Trophoblast cell (in vitro differentiated cells and primary cell): ENCODE results near the gene NET1.

Experiments used
- DNase-seq, 2 donors: peaks; one replicate each; pipeline ENCODE4 v3.0.0-alpha.2; 2016
- H2AFZ ChIP-seq: 2 replicates; pipeline ENCODE4 v1.6.1; 2013; ENCODE audit warnings: low read length, moderate library complexity, mild to moderate bottlenecking; ENCODE audit not compliant: insufficient read depth, poor library complexity
- H2AK5ac ChIP-seq: 2 replicates; pipeline ENCODE4 v1.6.1; 2013; ENCODE audit warnings: mild to moderate bottlenecking, low read length
- H2BK120ac ChIP-seq: 2 replicates; pipeline ENCODE4 v1.6.1; 2013; ENCODE audit warnings: low read length, mild to moderate bottlenecking, moderate library complexity; ENCODE audit not compliant: insufficient read depth, poor library complexity
- H2BK12ac ChIP-seq: 2 replicates; pipeline ENCODE4 v1.6.1; 2013; ENCODE audit warnings: mild to moderate bottlenecking, low read length, moderate library complexity
- H2BK5ac ChIP-seq: 2 replicates; pipeline ENCODE4 v1.6.1; 2013; ENCODE audit warnings: low read length, low read depth, moderate library complexity, mild to moderate bottlenecking; ENCODE audit not compliant: poor library complexity
- H3K14ac ChIP-seq: 2 replicates; pipeline ENCODE4 v1.6.1; 2013; ENCODE audit warnings: mild to moderate bottlenecking, low read length
- H3K18ac ChIP-seq: 2 replicates; pipeline ENCODE4 v1.6.1; 2013; ENCODE audit warnings: mild to moderate bottlenecking, low read length
- H3K23ac ChIP-seq: 2 replicates; pipeline ENCODE4 v1.6.1; 2013; ENCODE audit warnings: low read length
- H3K27ac ChIP-seq: 2 replicates; pipeline ENCODE4 v1.5.1; 2013; ENCODE audit warnings: low read depth, mild to moderate bottlenecking, inconsistent platforms, low read length, moderate library complexity
- H3K27me3 ChIP-seq: 2 replicates; pipeline ENCODE4 v1.6.1; 2013; ENCODE audit warnings: inconsistent platforms, mild to moderate bottlenecking, low read length, moderate library complexity; ENCODE audit not compliant: insufficient read depth
- H3K36me3 ChIP-seq, 2 experiments: 1 replicate in 1 of 2; 2 replicates in 1 of 2; pipeline ENCODE4 v1.6.1; 2013; ENCODE audit warnings: low read length in 2 of 2, mild to moderate bottlenecking in 2 of 2, moderate library complexity in 1 of 2; ENCODE audit not compliant: insufficient read depth in 2 of 2, control insufficient read depth in 1 of 2
- H3K4ac ChIP-seq: 2 replicates; pipeline ENCODE4 v1.6.1; 2013; ENCODE audit warnings: low read depth, mild to moderate bottlenecking, low read length, moderate library complexity
- H3K4me1 ChIP-seq, 2 experiments: 1 replicate in 1 of 2; 2 replicates in 1 of 2; pipeline ENCODE4 v1.6.1; 2013; ENCODE audit warnings: low read length in 2 of 2, mild to moderate bottlenecking in 2 of 2, moderate library complexity in 1 of 2; ENCODE audit not compliant: insufficient read depth in 2 of 2, control insufficient read depth in 1 of 2
- H3K4me2 ChIP-seq: 2 replicates; pipeline ENCODE4 v1.6.1; 2013; ENCODE audit warnings: inconsistent platforms, mild to moderate bottlenecking, low read length, moderate library complexity
- H3K4me3 ChIP-seq: 2 replicates; pipeline ENCODE4 v1.5.1; 2013; ENCODE audit warnings: mild to moderate bottlenecking, low read depth, low read length, inconsistent platforms
- H3K79me1 ChIP-seq: one replicate; pipeline ENCODE4 v1.6.1; 2013; ENCODE audit warnings: low read length
- H3K79me2 ChIP-seq: 2 replicates; pipeline ENCODE4 v1.6.1; 2013; ENCODE audit warnings: low read length, mild to moderate bottlenecking; ENCODE audit not compliant: control insufficient read depth, insufficient read depth, poor library complexity
- H3K9ac ChIP-seq: 2 replicates; pipeline ENCODE4 v1.6.1; 2013; ENCODE audit warnings: mild to moderate bottlenecking, low read length
- H3K9me3 ChIP-seq: 2 replicates; pipeline ENCODE4 v1.6.1; 2013; ENCODE audit warnings: low read depth, mild to moderate bottlenecking, control low read depth, inconsistent platforms, low read length; ENCODE audit not compliant: insufficient read depth
- H4K12ac ChIP-seq: 2 replicates; pipeline ENCODE4 v1.6.1; 2013; ENCODE audit warnings: low read depth, mild to moderate bottlenecking, low read length, moderate library complexity
- H4K8ac ChIP-seq: 2 replicates; pipeline ENCODE4 v1.6.1; 2013; ENCODE audit warnings: low read depth, mild to moderate bottlenecking, low read length, moderate library complexity
- H4K91ac ChIP-seq: one replicate; pipeline ENCODE4 v1.6.1; 2013; ENCODE audit warnings: low read depth, mild to moderate bottlenecking, low read length, moderate library complexity
- WGBS: extraction: QIAGEN DNeasy Blood & Tissue Kit; methylation state at CpG from one replicate; pipeline ENCODE4 v1.1.7; 2013; ENCODE audit warnings: missing lambda C conversion rate; ENCODE audit not compliant: insufficient read length, insufficient coverage; ENCODE audit errors: extremely low coverage; 5-methylcytosine and 5-hydroxymethylcytosine counted together

Gene NET1

GRCh38 chr10:5365928-5366327 lies 46.4 kb upstream of the NET1 start:
- Histone ChIP-seq H3K4me3 (no peak overlapping the region), H3K36me3 (no peaks in the 10 kb centered on the region), H3K27me3 (no peaks in the 10 kb centered on the region), H4K91ac (no peak overlapping the region), H3K27ac (no peak overlapping the region), H3K4me2 (no peak overlapping the region), H2BK5ac (no peak overlapping the region), H3K9me3 (no peaks in the 10 kb centered on the region), H3K14ac (no peak overlapping the region), H3K79me1 (no peaks in the 10 kb centered on the region), H3K18ac (no peak overlapping the region), H4K12ac (no peak overlapping the region), H3K23ac (no peak overlapping the region), H3K4ac (no peak overlapping the region), H2AK5ac (no peak overlapping the region), H2BK120ac (no peak overlapping the region), H2AFZ (no peak overlapping the region), H3K4me1 (no peaks in the 10 kb centered on the region), H4K8ac (no peak overlapping the region), H2BK12ac (no peak overlapping the region), H3K9ac (no peak overlapping the region), H3K79me2 (no peaks in the 10 kb centered on the region)
- DNase-seq, result no peak
- no CpG with 5 or more reads among the region's 5 CpGs for WGBS

GRCh38 chr10:5369362-5370158 lies 42.8 kb upstream of the NET1 start:
- H3K79me1 ChIP-seq, result no peaks in the 10 kb centered on the region
- H4K8ac ChIP-seq, result no peak overlapping the region
- no peak overlapping the region for H2BK120ac ChIP-seq
- no peak overlapping the region for H2AFZ ChIP-seq
- no peak overlapping the region for H2AK5ac ChIP-seq
- no peaks in the 10 kb centered on the region for H3K36me3 ChIP-seq
- no peak overlapping the region for H4K12ac ChIP-seq
- H3K9me3 ChIP-seq, result peaks cover 4% of the 10 kb centered on the region
- WGBS, result 90% methylated on average over 2 of the region's 16 CpGs
- no peak overlapping the region for H2BK5ac ChIP-seq
- H3K14ac ChIP-seq, result no peak overlapping the region
- no peaks in the 10 kb centered on the region for H3K27me3 ChIP-seq
- H3K4me2 ChIP-seq, result no peak overlapping the region
- H3K4ac ChIP-seq, result no peak overlapping the region
- no peak overlapping the region for H3K27ac ChIP-seq
- H2BK12ac ChIP-seq, result no peak overlapping the region
- no peak overlapping the region for H4K91ac ChIP-seq
- no peak overlapping the region for H3K4me3 ChIP-seq
- H3K18ac ChIP-seq, result no peak overlapping the region
- H3K9ac ChIP-seq, result no peak overlapping the region
- no peaks in the 10 kb centered on the region for H3K79me2 ChIP-seq
- no peaks in the 10 kb centered on the region for H3K4me1 ChIP-seq
- DNase-seq, result no peak
- H3K23ac ChIP-seq, result no peak overlapping the region

GRCh38 chr10:5370493-5371352 lies 41.6 kb upstream of the NET1 start:
- 100% methylated on average over 4 of the region's 28 CpGs for WGBS

DNA sequence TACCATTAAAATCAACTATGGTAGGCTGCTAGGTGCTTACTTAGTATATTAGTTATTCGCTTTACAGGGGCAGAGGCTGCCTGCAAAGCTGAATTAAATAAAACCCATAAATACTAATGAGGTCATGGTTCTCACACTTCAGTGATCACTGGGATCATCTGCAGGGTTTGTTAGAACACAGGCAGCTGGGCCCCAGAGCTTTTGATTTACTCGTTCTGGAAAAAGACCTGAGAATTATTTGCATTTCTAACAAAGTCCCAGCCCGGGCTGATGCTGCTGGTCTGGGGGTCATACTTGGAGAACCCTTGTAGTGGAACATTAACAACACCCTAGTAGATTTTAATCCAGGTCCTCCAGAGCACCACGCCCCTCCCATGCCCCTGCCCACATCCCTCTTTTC lies 39.0 kb upstream of the NET1 start:
- no CpG with 5 or more reads among the region's 4 CpGs for WGBS

More at GRCh38 chr10:5370493-5371352, 41.6 kb upstream of the NET1 start:
- H3K36me3 ChIP-seq, result no peaks in the 10 kb centered on the region
- H3K27ac ChIP-seq, result no peak overlapping the region
- H2BK120ac ChIP-seq, result no peak overlapping the region
- no peak overlapping the region for H3K4ac ChIP-seq
- no peak overlapping the region for H3K18ac ChIP-seq
- H3K27me3 ChIP-seq, result no peaks in the 10 kb centered on the region
- no peak overlapping the region for H3K4me2 ChIP-seq
- H2BK12ac ChIP-seq, result no peak overlapping the region
- no peaks in the 10 kb centered on the region for H3K4me1 ChIP-seq
- no peak overlapping the region for H2AFZ ChIP-seq
- no peaks in the 10 kb centered on the region for H3K79me2 ChIP-seq
- H4K12ac ChIP-seq, result no peak overlapping the region
- peaks cover 4% of the 10 kb centered on the region for H3K9me3 ChIP-seq
- H3K23ac ChIP-seq, result peak overlapping the region; percentile 63
- H3K79me1 ChIP-seq, result no peaks in the 10 kb centered on the region
- H4K91ac ChIP-seq, result no peak overlapping the region
- H2AK5ac ChIP-seq, result no peak overlapping the region
- H3K9ac ChIP-seq, result no peak overlapping the region
- H3K14ac ChIP-seq, result no peak overlapping the region
- no peak for DNase-seq
- no peak overlapping the region for H4K8ac ChIP-seq
- H3K4me3 ChIP-seq, result no peak overlapping the region
- H2BK5ac ChIP-seq, result no peak overlapping the region

More for the DNA sequence above, 39.0 kb upstream of the NET1 start:
- no peak overlapping the region for H2AK5ac ChIP-seq
- no peak overlapping the region for H3K4me2 ChIP-seq
- no peak overlapping the region for H2BK5ac ChIP-seq
- no peak overlapping the region for H4K8ac ChIP-seq
- H3K9me3 ChIP-seq, result peaks cover 4% of the 10 kb centered on the region
- H3K18ac ChIP-seq, result no peak overlapping the region
- H2AFZ ChIP-seq, result no peak overlapping the region
- no peaks in the 10 kb centered on the region for H3K36me3 ChIP-seq
- no peak overlapping the region for H3K27ac ChIP-seq
- H2BK12ac ChIP-seq, result no peak overlapping the region
- H4K12ac ChIP-seq, result no peak overlapping the region
- H3K9ac ChIP-seq, result no peak overlapping the region
- H2BK120ac ChIP-seq, result no peak overlapping the region
- H3K4me1 ChIP-seq, result no peaks in the 10 kb centered on the region
- no peak overlapping the region for H3K4ac ChIP-seq
- H3K4me3 ChIP-seq, result no peak overlapping the region
- H3K23ac ChIP-seq, result no peak overlapping the region
- no peak overlapping the region for H4K91ac ChIP-seq
- no peaks in the 10 kb centered on the region for H3K79me2 ChIP-seq
- DNase-seq, result no peak
- no peaks in the 10 kb centered on the region for H3K79me1 ChIP-seq
- H3K27me3 ChIP-seq, result no peaks in the 10 kb centered on the region
- H3K14ac ChIP-seq, result no peak overlapping the region
